ENCODE data around the gene CD300LD.
"Not testable (repeated sequence)": the region's sequence is repeated elsewhere in the genome, so short reads cannot be mapped to it uniquely, and the experiment has no call there.

Gene CD300LD

GRCh38 chr17:74605361-74605760, 13.3 kb upstream of the CD300LD start:
- peak; percentile 59 to 82 for DNase-seq

- no peak for DNase-seq
These were observed 12.7 kb upstream of the CD300LD start for GRCh38 chr17:74604761-74605160.

- DNase-seq = no peak
These were observed 12.1 kb upstream of the CD300LD start for GRCh38 chr17:74604200-74604599.

- no peak for DNase-seq
These were observed 11.7 kb upstream of the CD300LD start for GRCh38 chr17:74603746-74604145.

- DNase-seq = peak in 1 of 2 donors; percentile 48
These were observed 11.1 kb upstream of the CD300LD start for GRCh38 chr17:74603037-74603635.

- peak; percentile 45 to 73 for DNase-seq
These were observed 10.0 kb upstream of the CD300LD start for GRCh38 chr17:74601944-74602572.

GRCh38 chr17:74599448-74599939, 7.4 kb upstream of the CD300LD start:
- DNase-seq = peak; percentile 79 to 88

GRCh38 chr17:74599023-74599399, 6.9 kb upstream of the CD300LD start:
- DNase-seq = no peak

GRCh38 chr17:74598346-74599022, 6.4 kb upstream of the CD300LD start:
- no peak for DNase-seq

GRCh38 chr17:74597069-74597790, 5.1 kb upstream of the CD300LD start:
- peak; percentile 51 to 57 for DNase-seq

GRCh38 chr17:74595037-74595750, 3.1 kb upstream of the CD300LD start:
- peak in 1 of 2 donors; percentile 39 for DNase-seq

GRCh38 chr17:74591503-74591902, 580 bp downstream of the CD300LD start:
- no peak for DNase-seq

GRCh38 chr17:74585711-74586110, 6.4 kb downstream of the CD300LD start:
- no peak for DNase-seq

GRCh38 chr17:74584292-74585060, 7.6 kb downstream of the CD300LD start:
- no peak for DNase-seq

- no peak for DNase-seq
These were observed 9.4 kb downstream of the CD300LD start for GRCh38 chr17:74582633-74583032.

GRCh38 chr17:74579900-74580299, 12.2 kb downstream of the CD300LD start:
- no peak for DNase-seq

- DNase-seq = no peak
These were observed 13.1 kb downstream of the CD300LD start for GRCh38 chr17:74578979-74579378.

- no peak for DNase-seq
These were observed 17.5 kb downstream of the CD300LD start for GRCh38 chr17:74574489-74575142.

GRCh38 chr17:74573635-74574034, 18.4 kb downstream of the CD300LD start:
- not testable (repeated sequence) for DNase-seq

GRCh38 chr17:74573169-74573568, 18.9 kb downstream of the CD300LD start:
- no peak for DNase-seq

- peak; percentile 15 to 31 for DNase-seq
These were observed 20.3 kb downstream of the CD300LD start for GRCh38 chr17:74571621-74572270.
